ENCODE results near the gene TEX30. TPM values are rescaled to one million over a fixed set of nuclear protein-coding genes. Genes with fewer than 3 reads are reported as not detected.

Gene TEX30
- total RNA-seq, 1 donor from 2014 or later: 16.1 TPM

- Histone ChIP-seq H3K36me3 (ENCODE audit: control insufficient read depth, insufficient read depth, low read length) (no peaks in the 10 kb centered on the region), H3K4me3 (ENCODE audit: low read depth, low read length) (no peak overlapping the region), H3K27me3 (ENCODE audit: control insufficient read depth, insufficient read depth, low read length) (no peaks in the 10 kb centered on the region)
- DNase-seq (ENCODE audit: low read depth) (no peak), FAIRE-seq (no peak)
- no peak for TF ChIP-seq CTCF (IDR thresholded peaks at IDR 0.05; ENCODE audit: insufficient read depth, low read length, severe bottlenecking)
Measured at GRCh38 chr13:102774591-102775520, 1.3 kb upstream of the TEX30 start.

- no peak for DNase-seq (ENCODE audit: low read depth)
- H3K4me3 ChIP-seq (ENCODE audit: low read depth, low read length): peak overlapping the region; percentile 66
- TF ChIP-seq CTCF (IDR thresholded peaks at IDR 0.05; ENCODE audit: insufficient read depth, low read length, severe bottlenecking): no peak
- FAIRE-seq: no peak
- no peaks in the 10 kb centered on the region for H3K27me3 ChIP-seq (ENCODE audit: control insufficient read depth, insufficient read depth, low read length)
- no peaks in the 10 kb centered on the region for H3K36me3 ChIP-seq (ENCODE audit: control insufficient read depth, insufficient read depth, low read length)
Measured at GRCh38 chr13:102774214-102774568, 605 bp upstream of the TEX30 start.

GRCh38 chr13:102772042-102772425 lies 1.6 kb downstream of the TEX30 start:
- no peak for TF ChIP-seq CTCF (IDR thresholded peaks at IDR 0.05; ENCODE audit: insufficient read depth, low read length, severe bottlenecking)
- Histone ChIP-seq H3K36me3 (ENCODE audit: control insufficient read depth, insufficient read depth, low read length) (no peaks in the 10 kb centered on the region), H3K27me3 (ENCODE audit: control insufficient read depth, insufficient read depth, low read length) (no peaks in the 10 kb centered on the region), H3K4me3 (ENCODE audit: low read depth, low read length) (no peak overlapping the region)
- no peak for DNase-seq (ENCODE audit: low read depth)
- FAIRE-seq: no peak

- Histone ChIP-seq H3K27me3 (ENCODE audit: control insufficient read depth, insufficient read depth, low read length) (no peaks in the 10 kb centered on the region), H3K4me3 (ENCODE audit: low read depth, low read length) (no peak overlapping the region), H3K36me3 (ENCODE audit: control insufficient read depth, insufficient read depth, low read length) (no peaks in the 10 kb centered on the region)
- no peak for TF ChIP-seq CTCF (IDR thresholded peaks at IDR 0.05; ENCODE audit: insufficient read depth, low read length, severe bottlenecking)
- FAIRE-seq (no peak), DNase-seq (ENCODE audit: low read depth) (no peak)
Measured at GRCh38 chr13:102771298-102772041, 2.1 kb downstream of the TEX30 start.

- DNase-seq (ENCODE audit: low read depth) (no peak), FAIRE-seq (no peak)
- Histone ChIP-seq H3K36me3 (ENCODE audit: control insufficient read depth, insufficient read depth, low read length) (no peaks in the 10 kb centered on the region), H3K27me3 (ENCODE audit: control insufficient read depth, insufficient read depth, low read length) (no peaks in the 10 kb centered on the region), H3K4me3 (ENCODE audit: low read depth, low read length) (no peak overlapping the region)
- no peak for TF ChIP-seq CTCF (IDR thresholded peaks at IDR 0.05; ENCODE audit: insufficient read depth, low read length, severe bottlenecking)
Measured at GRCh38 chr13:102770435-102770834, 3.2 kb downstream of the TEX30 start.
